Retinal pigment epithelial cell (primary cell): ENCODE measurements around the gene HNRNPC.
"Not testable (repeated sequence)": the region's sequence is repeated elsewhere in the genome, so short reads cannot be mapped to it uniquely, and the experiment has no call there.

Source experiments
- DNase-seq: peaks from one replicate; pipeline ENCODE4 v3.0.0-alpha.2; 2010; ENCODE audit warnings: low read depth
- H3K4me3 ChIP-seq: 2 replicates; pipeline ENCODE4 v1.5.1; 2011; ENCODE audit warnings: mild to moderate bottlenecking, low read length, control low read depth, moderate library complexity
- CTCF ChIP-seq: conservative IDR thresholded peaks from 2 replicates; pipeline ENCODE4 v1.5.1; 2011; ENCODE audit warnings: low read depth, low read length, control low read depth, inconsistent platforms

HNRNPC gene

GRCh38 chr14:21287168-21287567 is 17.9 kb upstream of the HNRNPC start:
- H3K4me3 ChIP-seq: no peak overlapping the region
- no peak for TF ChIP-seq CTCF
- no peak for DNase-seq

DNA sequence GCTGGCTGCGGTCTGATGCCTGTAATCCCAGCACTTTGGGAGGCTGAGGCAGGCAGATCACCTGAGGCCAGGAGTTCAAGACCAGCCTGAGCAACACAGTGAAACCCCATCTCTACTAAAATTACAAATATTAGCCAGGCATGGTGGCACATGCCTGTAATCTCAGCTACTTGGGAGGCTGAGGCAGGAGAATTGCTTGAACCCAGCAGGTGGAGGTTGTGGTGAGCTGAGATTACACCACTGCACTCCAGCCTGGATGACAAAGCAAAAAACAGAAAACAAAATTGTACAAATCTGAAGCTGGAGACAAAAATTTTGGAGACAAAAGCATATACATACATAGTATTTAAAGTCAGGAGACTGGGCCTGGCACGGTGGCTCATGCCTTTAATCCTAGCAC is 17.3 kb upstream of the HNRNPC start:
- DNase-seq, H3K4me3 ChIP-seq: not testable (repeated sequence)

DNA sequence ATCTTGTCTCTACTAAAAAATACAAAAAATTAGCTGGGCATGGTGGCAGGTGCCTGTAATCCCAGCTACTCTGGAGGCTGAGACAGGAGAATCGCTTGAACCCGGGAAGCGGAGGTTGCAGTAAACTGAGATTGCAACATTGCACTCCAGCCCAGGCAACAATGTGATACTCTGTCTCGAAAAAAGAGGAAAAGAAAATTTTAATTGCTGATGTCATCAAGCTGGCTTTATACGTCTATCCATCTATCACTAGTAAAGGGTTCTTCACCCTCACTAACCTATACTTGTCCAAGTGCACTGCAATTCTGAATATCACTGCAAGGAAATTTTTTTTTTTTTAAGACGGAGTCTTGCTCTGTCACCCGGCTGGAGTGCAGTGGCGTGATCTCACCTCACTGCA is 12.7 kb upstream of the HNRNPC start:
- not testable (repeated sequence) for DNase-seq, H3K4me3 ChIP-seq

- no peak for DNase-seq
- TF ChIP-seq CTCF: no peak
- H3K4me3 ChIP-seq: no peak within 1 kb of the TSS
These were observed 10.5 kb upstream of the HNRNPC start, which contains the start of gene RPGRIP1 for GRCh38 chr14:21279783-21280182. RPGRIP1 (plus strand) TSS chr14:21280083; CDS start chr14:21287977, 7,894 bp downstream.

DNA sequence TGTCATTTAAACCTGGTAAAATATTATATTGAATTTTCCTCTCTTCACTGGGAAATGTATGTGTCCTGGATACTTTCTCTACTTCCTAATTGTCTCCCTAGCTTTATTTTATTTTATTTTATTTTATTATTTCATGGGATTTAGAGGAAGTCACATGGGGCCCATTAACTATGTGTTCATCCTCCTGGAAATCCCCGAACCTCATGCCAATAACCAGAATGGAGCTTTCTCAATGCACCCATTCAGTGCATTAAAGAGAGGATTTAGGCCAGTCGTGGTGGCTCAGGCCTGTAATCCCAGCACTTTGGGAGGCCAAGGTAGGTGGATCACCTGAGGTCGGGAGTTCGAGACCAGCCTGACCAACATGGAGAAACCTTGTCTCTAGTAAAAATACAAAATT is 9.4 kb upstream of the HNRNPC start:
- no peak overlapping the region for H3K4me3 ChIP-seq
- no peak for TF ChIP-seq CTCF
- no peak for DNase-seq

DNA sequence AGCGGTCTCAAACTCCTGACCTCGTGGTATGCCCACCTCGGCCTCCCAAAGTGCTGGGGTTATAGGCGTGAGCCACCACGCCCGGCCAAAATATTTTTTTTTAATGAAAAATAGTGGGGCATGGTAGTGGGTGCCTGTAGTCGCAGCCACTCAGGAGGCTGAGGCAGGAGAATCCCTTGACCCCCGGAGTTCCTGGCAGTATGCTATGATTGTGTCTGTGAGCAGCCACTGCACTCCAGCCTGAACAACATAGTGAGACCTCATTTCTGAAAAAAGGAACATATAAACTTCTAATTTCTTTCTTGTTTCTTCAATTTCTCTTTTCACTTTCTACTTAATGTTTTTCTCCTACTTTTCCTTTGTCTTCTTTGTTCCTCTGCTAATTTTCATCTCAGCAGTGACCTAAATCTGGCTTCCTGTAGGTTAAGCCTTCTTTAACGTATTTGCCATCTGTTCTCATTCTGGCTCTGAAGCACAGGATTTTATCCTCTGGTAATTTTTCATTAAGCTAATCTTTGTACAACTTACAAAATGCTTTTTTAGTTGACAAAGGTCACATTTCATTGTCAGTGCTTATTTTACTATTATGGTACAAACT is 6.1 kb upstream of the HNRNPC start:
- H3K4me3 ChIP-seq: no peak overlapping the region
- no peak for TF ChIP-seq CTCF
- DNase-seq: no peak

GRCh38 chr14:21272661-21273060 is 3.4 kb upstream of the HNRNPC start:
- H3K4me3 ChIP-seq, DNase-seq: not testable (repeated sequence)

DNA sequence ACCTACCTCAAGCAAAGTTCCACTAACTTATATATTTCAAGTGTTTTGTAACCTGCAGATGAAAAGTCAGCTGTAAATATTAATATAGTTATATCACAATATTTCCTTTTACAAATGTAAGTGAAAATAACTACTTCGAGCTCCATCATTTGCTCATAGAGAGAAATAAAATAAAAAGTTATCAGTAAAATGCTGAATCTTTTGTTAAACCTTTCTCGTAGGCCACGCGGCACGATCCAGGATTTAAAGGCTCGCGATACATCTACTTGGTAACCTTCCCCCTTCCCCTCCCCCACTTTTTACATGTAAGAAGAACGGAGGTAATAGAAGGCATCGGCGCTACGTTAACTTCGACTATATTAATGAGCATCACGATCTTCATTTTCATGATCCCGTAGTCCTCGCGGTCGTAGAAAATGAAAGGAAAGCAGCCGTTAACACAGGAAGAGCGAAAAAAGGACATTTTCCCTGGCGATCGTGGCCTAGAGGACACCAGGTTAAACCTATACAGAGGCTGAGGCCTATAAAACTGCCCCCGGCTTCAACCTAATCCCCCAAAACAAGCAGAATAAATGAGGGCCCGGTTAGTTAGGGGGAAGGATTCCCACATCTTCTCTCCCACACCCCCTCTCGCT is 508 bp downstream of the HNRNPC start:
- peak overlapping the region; percentile 100 for H3K4me3 ChIP-seq
- TF ChIP-seq CTCF: no peak
- peak; percentile 41 for DNase-seq
